Stimulated activated CD4-positive, alpha-beta T cell treated with anti-CD3 and anti-CD28 coated beads, Interleukin-1b, Interleukin-23, amount 100 ng/mL, for 48 hours (primary cell): Measurements from ENCODE around the gene AACS.
"Not testable (repeated sequence)": the region's sequence is repeated elsewhere in the genome, so short reads cannot be mapped to it uniquely, and the experiment has no call there.

ENCODE experiments used
- DNase-seq: peaks from one replicate; pipeline ENCODE4 v3.0.0-alpha.2; 2020

The AACS gene, protein sequence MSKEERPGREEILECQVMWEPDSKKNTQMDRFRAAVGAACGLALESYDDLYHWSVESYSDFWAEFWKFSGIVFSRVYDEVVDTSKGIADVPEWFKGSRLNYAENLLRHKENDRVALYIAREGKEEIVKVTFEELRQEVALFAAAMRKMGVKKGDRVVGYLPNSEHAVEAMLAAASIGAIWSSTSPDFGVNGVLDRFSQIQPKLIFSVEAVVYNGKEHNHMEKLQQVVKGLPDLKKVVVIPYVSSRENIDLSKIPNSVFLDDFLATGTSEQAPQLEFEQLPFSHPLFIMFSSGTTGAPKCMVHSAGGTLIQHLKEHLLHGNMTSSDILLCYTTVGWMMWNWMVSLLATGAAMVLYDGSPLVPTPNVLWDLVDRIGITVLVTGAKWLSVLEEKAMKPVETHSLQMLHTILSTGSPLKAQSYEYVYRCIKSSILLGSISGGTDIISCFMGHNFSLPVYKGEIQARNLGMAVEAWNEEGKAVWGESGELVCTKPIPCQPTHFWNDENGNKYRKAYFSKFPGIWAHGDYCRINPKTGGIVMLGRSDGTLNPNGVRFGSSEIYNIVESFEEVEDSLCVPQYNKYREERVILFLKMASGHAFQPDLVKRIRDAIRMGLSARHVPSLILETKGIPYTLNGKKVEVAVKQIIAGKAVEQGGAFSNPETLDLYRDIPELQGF

DNA sequence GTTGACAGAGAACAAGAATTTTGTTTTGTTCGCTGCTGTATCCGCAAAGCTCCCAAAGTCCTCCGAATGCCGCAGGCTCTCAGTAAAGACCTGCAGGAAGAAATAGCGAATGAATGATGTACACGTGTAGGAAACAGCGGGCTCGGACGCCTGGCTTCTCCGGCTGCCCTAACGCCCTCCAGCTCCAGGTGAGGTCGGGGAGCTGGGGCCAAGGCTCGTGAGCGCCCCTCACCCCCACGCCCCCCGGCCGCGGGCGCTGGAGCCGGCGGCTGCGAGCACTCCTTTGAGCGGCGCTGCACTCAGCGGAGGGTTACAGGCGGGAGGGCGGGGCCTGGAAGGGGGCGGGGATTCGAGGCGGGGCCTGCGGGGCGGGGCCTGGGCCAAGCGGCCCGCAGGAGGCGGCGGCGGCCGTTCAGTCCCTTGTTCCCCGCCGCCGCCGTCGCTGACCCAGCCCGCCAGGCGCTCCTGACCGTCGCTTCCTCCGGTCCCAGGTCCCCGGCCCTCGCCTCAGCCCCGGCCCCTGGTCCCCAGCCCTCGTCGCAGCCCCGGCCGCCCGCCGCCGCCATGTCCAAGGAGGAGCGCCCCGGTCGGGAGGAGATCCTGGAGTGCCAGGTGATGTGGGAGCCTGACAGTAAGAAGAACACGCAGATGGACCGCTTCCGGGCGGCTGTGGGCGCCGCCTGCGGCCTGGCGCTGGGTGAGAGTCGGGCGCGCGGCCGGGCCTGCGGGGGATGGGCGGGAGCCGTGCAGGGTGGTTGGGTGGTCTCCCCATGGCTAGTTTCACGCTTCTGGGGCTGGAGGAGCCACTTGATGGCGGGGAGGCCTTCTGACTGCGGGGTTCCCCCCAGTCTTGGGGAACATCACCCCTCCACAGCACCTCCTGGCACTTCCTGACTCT lies at the start of gene AACS:
Gene AACS, plus strand, starts transcription at position 415 of the 898 bp plus-strand sequence. Its CDS starts 150 bp downstream, at position 565.
- peak; percentile 69 for DNase-seq

GRCh38 chr12:125015680-125016310 lies 49.4 kb upstream of the AACS start:
- DNase-seq = no peak

- no peak for DNase-seq
Observed at GRCh38 chr12:125017801-125018200, 47.4 kb upstream of the AACS start.

- no peak for DNase-seq
Observed at GRCh38 chr12:125018356-125018755, 46.9 kb upstream of the AACS start.

DNA sequence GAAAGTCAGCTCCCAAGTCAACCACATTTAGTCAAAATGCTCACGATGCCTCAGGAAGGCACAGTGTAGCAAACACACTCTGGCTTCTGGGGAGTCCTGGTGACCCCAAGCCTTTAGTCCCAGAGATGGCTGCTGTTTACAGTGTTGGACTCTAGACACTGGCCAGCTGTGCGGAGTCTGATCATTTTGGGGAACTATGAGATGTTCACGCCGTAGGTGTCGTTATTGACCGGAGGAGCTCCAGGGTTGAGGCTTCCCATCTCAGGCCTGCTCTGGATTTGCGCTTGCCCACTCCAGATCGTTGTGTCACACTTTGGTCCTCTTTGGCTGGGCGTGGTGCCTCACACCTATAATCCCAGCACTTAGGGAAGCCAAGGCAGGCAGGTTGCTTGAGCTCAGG lies 44.1 kb upstream of the AACS start:
- no peak for DNase-seq

DNA sequence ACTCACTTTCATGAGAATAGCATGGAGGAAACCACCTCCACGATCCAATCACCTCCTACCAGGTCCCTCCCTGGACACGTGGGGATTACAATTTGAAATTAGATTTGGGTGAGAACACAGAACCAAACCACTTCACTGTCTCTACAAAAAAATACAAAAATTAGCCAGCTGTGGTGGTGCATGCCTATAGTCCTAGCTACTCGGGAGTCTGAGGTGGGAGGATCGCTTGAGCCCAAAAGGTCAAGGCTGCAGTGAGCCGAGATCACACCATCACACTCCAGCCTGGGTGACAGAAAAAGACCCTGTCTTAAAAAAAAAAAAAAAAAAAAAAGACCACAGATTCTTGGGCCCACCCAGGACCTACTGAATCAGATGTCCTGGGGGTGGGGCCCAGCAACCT lies 43.5 kb upstream of the AACS start:
- DNase-seq = no peak

DNA sequence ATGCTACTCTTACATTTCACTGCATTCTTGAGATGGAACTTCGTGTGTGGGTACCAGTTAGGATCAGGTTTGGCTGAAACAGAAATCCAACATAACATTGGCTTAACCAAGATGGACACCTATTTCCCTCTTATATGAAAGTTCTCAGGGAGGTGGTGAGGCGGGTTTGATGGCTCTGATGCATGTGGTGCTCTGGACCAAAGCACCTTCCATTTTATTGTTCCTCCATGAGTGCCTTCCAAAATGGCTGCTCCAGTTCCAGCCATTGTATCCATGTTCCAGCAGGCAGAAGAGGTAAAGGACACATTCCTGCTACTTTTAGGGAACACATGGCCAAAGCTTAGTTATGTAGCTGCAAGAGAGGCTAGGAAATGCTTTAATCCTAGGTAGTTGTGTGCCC lies 42.2 kb upstream of the AACS start:
- DNase-seq = no peak

GRCh38 chr12:125024949-125025563 lies 40.2 kb upstream of the AACS start:
- DNase-seq = no peak

- DNase-seq = no peak
Observed at GRCh38 chr12:125025606-125026235, 39.5 kb upstream of the AACS start.

- DNase-seq = no peak
Observed at GRCh38 chr12:125028106-125028505, 37.1 kb upstream of the AACS start.

- peak; percentile 7 for DNase-seq
Observed at GRCh38 chr12:125029761-125030358, 35.4 kb upstream of the AACS start.

GRCh38 chr12:125031471-125031870 lies 33.8 kb upstream of the AACS start:
- DNase-seq = not testable (repeated sequence)

DNA sequence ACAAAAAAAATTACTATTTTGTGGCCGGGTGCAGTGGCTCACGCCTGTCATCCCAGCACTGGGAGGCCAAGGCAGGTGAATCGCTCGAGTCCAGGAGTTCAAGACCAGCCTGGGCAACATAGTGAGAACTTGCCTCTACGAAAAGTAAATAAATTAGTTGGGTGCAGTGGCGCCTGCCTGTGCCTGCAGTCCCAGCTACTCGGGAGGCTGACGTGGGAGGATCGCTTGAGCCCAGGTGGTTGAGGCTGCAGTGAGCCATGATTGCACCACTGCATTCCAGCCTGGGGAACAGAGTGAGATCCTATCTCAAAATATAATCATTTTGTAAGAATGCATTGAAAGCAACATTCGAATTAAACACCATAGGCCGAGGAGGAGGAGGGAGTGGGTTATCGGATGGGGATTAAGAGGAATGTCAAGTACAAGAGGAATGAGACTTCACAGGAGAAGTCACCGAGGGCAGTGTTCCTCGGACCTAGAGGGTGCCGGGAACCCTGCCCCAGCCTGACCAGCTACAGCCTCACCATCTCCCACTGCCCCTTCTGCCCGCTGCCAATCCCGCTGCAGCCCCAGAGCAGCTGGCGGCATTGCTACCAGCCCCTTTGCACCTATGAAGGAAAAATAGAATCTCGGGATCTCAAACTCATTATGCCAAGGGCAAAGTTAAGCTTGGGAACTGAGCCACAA lies 32.6 kb upstream of the AACS start:
- DNase-seq = no peak

GRCh38 chr12:125033288-125033687 lies 31.9 kb upstream of the AACS start:
- DNase-seq = no peak

DNA sequence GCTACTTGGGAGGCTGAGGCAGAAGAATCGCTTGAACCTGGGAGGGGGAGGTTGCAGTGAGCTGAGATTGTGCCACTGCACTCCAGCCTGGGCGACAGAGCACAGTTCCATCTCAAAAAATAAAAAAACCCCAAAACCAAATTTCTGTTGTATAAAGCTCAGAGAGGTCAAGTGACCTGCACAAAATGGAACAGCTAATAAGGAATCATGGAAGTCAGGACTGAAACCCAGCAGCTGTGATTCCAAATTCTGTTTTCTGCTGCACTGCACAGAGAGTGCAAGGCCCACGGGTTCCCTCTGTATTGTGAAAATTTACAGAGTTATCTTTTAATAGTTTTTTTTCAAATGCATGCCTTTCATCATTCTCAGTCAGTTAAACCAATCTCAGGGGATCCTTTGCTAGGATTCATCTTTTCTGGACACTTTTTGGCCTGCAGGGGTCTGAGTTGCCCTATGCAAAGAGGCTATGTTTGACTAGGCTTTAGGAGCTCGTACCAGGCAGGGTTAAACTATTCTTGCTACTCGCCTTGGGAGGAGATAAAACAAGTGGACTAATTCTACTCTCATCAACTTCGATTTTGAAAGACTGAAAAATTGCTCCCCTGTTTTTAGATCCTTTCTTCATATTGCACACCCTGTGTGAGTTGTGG lies 26.1 kb upstream of the AACS start:
- no peak for DNase-seq

- no peak for DNase-seq
Observed at GRCh38 chr12:125049093-125049458, 16.2 kb upstream of the AACS start.

DNA sequence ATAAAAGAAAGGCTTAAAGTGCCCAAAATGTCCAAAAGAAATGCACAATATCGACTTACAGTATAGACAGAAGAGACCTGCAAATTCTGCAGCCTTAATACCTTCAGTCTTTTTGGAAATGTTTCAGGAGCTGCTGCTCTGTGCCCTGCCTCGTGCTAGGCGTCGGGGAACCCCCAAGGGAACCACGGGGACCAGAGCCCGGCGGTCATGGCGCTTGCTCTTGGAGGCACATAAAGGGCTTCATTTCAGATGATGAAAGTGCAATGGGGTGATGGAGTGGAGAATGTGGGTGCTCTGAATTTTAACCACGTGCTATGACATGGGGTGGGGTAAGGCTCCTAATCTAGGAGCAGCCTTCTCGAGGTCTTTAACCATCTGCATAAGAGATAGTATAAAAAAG lies 14.8 kb upstream of the AACS start:
- DNase-seq = no peak

DNA sequence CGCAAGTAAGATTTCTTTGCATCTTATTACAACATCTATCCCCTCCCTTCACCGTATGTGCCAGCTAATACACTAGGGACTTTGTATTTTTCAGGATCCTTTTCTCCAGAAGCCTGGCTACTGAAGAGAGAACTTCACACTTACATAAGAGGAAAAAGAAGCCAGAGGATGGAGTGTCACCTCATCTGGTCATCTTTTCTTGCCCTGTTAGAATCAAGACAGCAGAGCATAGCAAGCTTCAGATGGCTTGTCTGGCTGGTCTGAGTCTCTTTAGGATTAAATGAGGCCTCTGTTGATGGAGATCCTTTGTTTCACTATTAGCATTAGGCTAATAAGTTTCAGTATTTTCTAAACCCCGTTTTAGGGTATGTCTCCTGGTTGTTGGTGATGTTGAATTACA lies 14.4 kb upstream of the AACS start:
- DNase-seq = no peak

GRCh38 chr12:125053821-125054220 lies 11.4 kb upstream of the AACS start:
- DNase-seq = no peak

- no peak for DNase-seq
Observed at GRCh38 chr12:125055591-125055990, 9.6 kb upstream of the AACS start.
